DND-41 (cell line): ENCODE data around the gene EAPP.

ENCODE experiments used
- ATAC-seq: fragments of 200-7000 bp; cut with Tn5 transposase; 3 replicates; pipeline ENCODE4 v1.9.1; 2021; ENCODE audit warnings: low read depth; ENCODE audit not compliant: insufficient read depth
- DNase-seq: peaks from one replicate; pipeline ENCODE4 v3.0.0-alpha.2; 2020
- H2AFZ ChIP-seq: 2 replicates; pipeline ENCODE4 v1.6.0; 2012; ENCODE audit warnings: low read depth, low read length
- H3K27ac ChIP-seq: 2 replicates; pipeline ENCODE4 v1.5.1; 2012; ENCODE audit warnings: low read length, inconsistent platforms
- H3K27me3 ChIP-seq: fragments of 200-600 bp; sonication (generic); 2 replicates; pipeline ENCODE4 v1.6.0; 2012; ENCODE audit warnings: low read length, mild to moderate bottlenecking, inconsistent platforms; ENCODE audit not compliant: insufficient read depth, poor library complexity
- H3K36me3 ChIP-seq: 2 replicates; pipeline ENCODE4 v1.5.1; 2012; ENCODE audit warnings: low read length, inconsistent platforms; ENCODE audit not compliant: insufficient read depth
- H3K4me1 ChIP-seq: 2 replicates; pipeline ENCODE4 v1.5.1; 2012; ENCODE audit warnings: mild to moderate bottlenecking, low read length; ENCODE audit not compliant: insufficient read depth
- H3K4me2 ChIP-seq: 2 replicates; pipeline ENCODE4 v1.6.0; 2012; ENCODE audit warnings: mild to moderate bottlenecking, moderate library complexity, low read length, inconsistent platforms; ENCODE audit not compliant: insufficient read depth
- H3K4me3 ChIP-seq, 2 experiments: fragments of 200-600 bp in 1 of 2; shearing (Covaris generic) in 1 of 2; 2 replicates each; pipeline ENCODE4 v1.5.1; 2012 to 2016; ENCODE audit warnings: inconsistent platforms in 2 of 2, low read length in 2 of 2, mild to moderate bottlenecking in 2 of 2, low read depth in 1 of 2, moderate library complexity in 1 of 2
- H3K79me2 ChIP-seq: 2 replicates; pipeline ENCODE4 v1.6.0; 2012; ENCODE audit warnings: low read length, inconsistent platforms; ENCODE audit not compliant: insufficient read depth
- H3K9ac ChIP-seq: 2 replicates; pipeline ENCODE4 v1.6.0; 2012; ENCODE audit warnings: low read depth, mild to moderate bottlenecking, inconsistent platforms, low read length, moderate library complexity
- H3K9me3 ChIP-seq: 2 replicates; pipeline ENCODE4 v1.5.1; 2012; ENCODE audit warnings: low read length, moderate library complexity, mild to moderate bottlenecking, inconsistent platforms; ENCODE audit not compliant: insufficient read depth, severe bottlenecking
- H4K20me1 ChIP-seq: 2 replicates; pipeline ENCODE4 v1.6.0; 2012; ENCODE audit warnings: low read length; ENCODE audit not compliant: insufficient read depth
- EZH2 ChIP-seq: IDR thresholded peaks from 3 replicates; pipeline ENCODE4 v1.6.1; 2012; ENCODE audit warnings: borderline replicate concordance, low read depth, mild to moderate bottlenecking, moderate library complexity, low read length, inconsistent platforms; ENCODE audit not compliant: severe bottlenecking
- TF ChIP-seq, protein P1 (sequence below): IDR thresholded peaks from 2 replicates; pipeline ENCODE4 v1.5.1; 2012; ENCODE audit warnings: borderline replicate concordance, low read length, moderate library complexity, mild to moderate bottlenecking; ENCODE audit not compliant: poor library complexity, severe bottlenecking; ENCODE audit errors: extremely low read depth

The EAPP gene

DNA sequence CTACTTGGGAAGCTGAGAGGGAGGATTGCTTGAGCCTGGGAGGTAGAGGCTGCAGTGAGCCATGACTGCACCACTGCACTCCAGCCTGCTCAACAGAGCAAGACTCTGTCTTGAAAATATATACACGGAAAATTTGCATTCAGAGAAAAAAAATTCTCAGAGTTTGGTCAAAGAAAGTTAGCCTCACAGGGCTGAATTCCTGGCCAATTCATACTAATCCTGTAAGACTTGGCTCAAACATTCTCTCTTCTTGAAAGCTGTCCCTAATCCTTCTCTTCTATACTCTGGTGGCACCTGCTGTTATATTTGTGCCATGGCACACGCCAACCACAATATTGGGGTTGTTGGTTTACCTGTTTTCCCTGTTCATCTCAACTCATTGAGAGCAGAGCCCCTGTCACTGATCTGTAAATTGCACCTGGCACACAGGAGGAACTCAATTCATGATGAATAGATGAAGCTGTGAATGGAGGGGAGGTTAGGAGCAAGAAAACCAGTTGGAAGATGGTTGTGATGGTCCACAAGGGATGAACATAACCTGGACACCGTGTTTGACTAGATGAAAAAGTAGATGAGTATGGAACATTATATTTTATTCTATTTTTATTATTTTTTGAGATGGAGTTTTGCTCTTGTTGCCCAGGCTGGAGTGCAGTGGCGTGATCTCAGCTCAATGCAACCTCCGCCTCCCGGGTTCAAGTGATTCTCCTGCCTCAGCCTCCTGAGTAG, 40.7 kb downstream of the EAPP start:
- H3K27ac ChIP-seq: no peak overlapping the region
- no peaks in the 10 kb centered on the region for H4K20me1 ChIP-seq
- H2AFZ ChIP-seq: no peak overlapping the region
- ATAC-seq (0 out of 3 replicates have a peak, but pooled peaks have one; percentile 45), DNase-seq (peak; percentile 10)
- no peaks in the 10 kb centered on the region for H3K9me3 ChIP-seq
- no peaks in the 10 kb centered on the region for H3K27me3 ChIP-seq
- H3K4me2 ChIP-seq: no peak overlapping the region
- H3K36me3 ChIP-seq: no peaks in the 10 kb centered on the region
- no peaks in the 10 kb centered on the region for H3K4me1 ChIP-seq
- H3K4me3 ChIP-seq: no peak overlapping the region
- H3K79me2 ChIP-seq: no peaks in the 10 kb centered on the region
- no peak overlapping the region for H3K9ac ChIP-seq
- TF ChIP-seq, protein P1, sequence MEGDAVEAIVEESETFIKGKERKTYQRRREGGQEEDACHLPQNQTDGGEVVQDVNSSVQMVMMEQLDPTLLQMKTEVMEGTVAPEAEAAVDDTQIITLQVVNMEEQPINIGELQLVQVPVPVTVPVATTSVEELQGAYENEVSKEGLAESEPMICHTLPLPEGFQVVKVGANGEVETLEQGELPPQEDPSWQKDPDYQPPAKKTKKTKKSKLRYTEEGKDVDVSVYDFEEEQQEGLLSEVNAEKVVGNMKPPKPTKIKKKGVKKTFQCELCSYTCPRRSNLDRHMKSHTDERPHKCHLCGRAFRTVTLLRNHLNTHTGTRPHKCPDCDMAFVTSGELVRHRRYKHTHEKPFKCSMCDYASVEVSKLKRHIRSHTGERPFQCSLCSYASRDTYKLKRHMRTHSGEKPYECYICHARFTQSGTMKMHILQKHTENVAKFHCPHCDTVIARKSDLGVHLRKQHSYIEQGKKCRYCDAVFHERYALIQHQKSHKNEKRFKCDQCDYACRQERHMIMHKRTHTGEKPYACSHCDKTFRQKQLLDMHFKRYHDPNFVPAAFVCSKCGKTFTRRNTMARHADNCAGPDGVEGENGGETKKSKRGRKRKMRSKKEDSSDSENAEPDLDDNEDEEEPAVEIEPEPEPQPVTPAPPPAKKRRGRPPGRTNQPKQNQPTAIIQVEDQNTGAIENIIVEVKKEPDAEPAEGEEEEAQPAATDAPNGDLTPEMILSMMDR: peak; percentile 66
- no peak for TF ChIP-seq EZH2

DNA sequence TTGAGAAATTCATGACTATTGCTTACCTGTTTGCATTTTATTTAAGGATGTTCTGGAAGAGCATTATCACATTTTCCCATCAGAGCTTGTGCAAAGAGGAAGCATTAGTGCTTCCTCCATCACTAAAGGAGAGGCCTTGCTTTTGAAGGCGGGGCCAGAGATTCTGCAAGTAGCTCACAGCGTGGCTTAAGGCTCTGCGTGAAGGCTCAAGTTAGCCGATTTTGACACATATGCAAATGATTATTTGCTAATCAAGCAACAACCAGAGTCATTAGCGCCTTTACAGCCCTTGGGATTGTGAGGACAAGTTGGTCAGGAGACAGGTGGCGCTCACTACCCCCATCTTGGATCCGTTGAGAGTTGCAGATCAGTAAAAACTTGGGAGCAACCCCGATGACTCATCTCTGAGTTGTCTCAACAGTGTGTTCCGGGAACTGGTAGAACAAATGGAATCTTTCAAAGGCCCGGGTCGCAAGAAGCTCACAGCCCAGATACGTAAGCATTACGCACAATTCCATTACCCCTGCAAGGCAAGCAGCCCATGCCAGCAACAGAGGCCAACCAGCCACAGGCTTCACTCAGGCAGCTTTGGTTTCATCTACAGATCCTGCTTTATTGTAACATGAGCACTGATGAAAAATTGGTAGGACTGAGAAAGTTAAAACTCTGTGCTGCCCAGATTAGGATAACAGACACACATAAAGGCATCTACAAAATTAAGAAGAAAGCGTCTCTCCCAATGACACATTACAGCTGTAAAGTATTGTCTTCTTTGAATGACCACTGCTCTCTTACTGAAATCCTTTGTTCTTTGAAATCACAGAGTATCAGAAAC, 42.6 kb downstream of the EAPP start:
- Histone ChIP-seq H3K9ac (no peak overlapping the region), H3K4me1 (no peaks in the 10 kb centered on the region), H3K27me3 (no peaks in the 10 kb centered on the region), H3K27ac (no peak overlapping the region), H3K4me2 (no peak overlapping the region), H3K79me2 (no peaks in the 10 kb centered on the region), H2AFZ (no peak overlapping the region; the same call in 1 of the 2 replicates), H3K4me3 (no peak overlapping the region), H3K9me3 (no peaks in the 10 kb centered on the region), H3K36me3 (no peaks in the 10 kb centered on the region), H4K20me1 (no peaks in the 10 kb centered on the region)
- DNase-seq (no peak), ATAC-seq (no peak)
- TF ChIP-seq EZH2: no peak
- TF ChIP-seq, protein P1: no peak

DNA sequence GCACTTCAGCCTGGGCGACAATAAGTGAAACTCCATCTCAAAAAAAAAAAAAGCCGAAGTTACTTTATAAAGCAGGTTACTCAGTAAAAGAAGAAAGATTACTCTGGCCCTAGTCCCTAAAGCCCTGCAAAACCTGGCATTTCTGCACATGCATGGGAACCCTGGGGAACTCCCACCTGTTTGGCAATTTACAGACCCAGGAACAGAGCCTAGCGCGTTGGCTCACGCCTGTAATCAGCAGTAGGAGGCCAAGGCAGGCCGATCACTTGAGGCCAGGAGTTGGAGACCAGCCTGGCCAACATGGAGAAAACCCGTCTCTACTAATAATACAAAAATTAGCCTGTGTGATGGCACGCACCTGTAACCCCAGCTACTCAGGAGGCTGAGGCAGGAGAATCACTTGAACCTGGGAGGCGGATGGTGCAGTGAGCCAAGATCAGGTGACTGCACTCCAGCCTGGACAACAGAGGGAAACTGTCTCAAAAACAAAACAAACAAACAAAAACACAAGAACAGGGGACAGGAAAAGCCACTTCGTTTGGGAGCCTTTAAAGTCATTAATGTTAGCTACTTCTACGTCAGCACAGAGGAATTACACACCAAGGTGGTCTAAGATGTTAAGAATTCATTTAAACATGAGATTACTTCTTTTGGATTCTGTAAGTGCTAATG, 43.4 kb downstream of the EAPP start:
- TF ChIP-seq EZH2: no peak
- TF ChIP-seq, protein P1: no peak
- H3K79me2 ChIP-seq: no peaks in the 10 kb centered on the region
- ATAC-seq: no peak
- H3K27me3 ChIP-seq: no peaks in the 10 kb centered on the region
- no peak for DNase-seq
- no peaks in the 10 kb centered on the region for H3K36me3 ChIP-seq
- no peak overlapping the region for H2AFZ ChIP-seq
- H3K4me1 ChIP-seq: no peaks in the 10 kb centered on the region
- H3K9me3 ChIP-seq: no peaks in the 10 kb centered on the region
- no peak overlapping the region for H3K27ac ChIP-seq
- no peak overlapping the region for H3K4me2 ChIP-seq
- H3K4me3 ChIP-seq: no peak overlapping the region
- H4K20me1 ChIP-seq: no peaks in the 10 kb centered on the region
- H3K9ac ChIP-seq: no peak overlapping the region
